HUES48 (cell line): Measurements from ENCODE around the gene TWF1.

ENCODE experiments used
- H3K27ac ChIP-seq: one replicate; pipeline ENCODE4 v1.7.0; 2013; ENCODE audit warnings: low read depth, low read length, inconsistent platforms
- H3K27me3 ChIP-seq: 2 replicates; pipeline ENCODE4 v1.6.1; 2013; ENCODE audit warnings: mild to moderate bottlenecking, low read length; ENCODE audit not compliant: control insufficient read depth, insufficient read depth
- H3K36me3 ChIP-seq: 2 replicates; pipeline ENCODE4 v1.6.1; 2013; ENCODE audit warnings: low read length; ENCODE audit not compliant: control insufficient read depth, insufficient read depth
- H3K4me1 ChIP-seq: 2 replicates; pipeline ENCODE4 v1.6.1; 2013; ENCODE audit warnings: mild to moderate bottlenecking, low read length; ENCODE audit not compliant: control insufficient read depth, insufficient read depth
- H3K4me3 ChIP-seq: 2 replicates; pipeline ENCODE4 v1.5.1; 2013; ENCODE audit warnings: mild to moderate bottlenecking, low read depth, low read length
- H3K9ac ChIP-seq: 2 replicates; pipeline ENCODE4 v1.6.1; 2013; ENCODE audit warnings: mild to moderate bottlenecking, low read depth, low read length, moderate library complexity
- H3K9me3 ChIP-seq: 2 replicates; pipeline ENCODE4 v1.6.1; 2013; ENCODE audit warnings: low read length; ENCODE audit not compliant: control insufficient read depth, insufficient read depth

TWF1 gene

GRCh38 chr12:43805149-43805859, 813 bp downstream of the TWF1 start:
- Histone ChIP-seq H3K27me3 (no peaks in the 10 kb centered on the region), H3K27ac (peak overlapping the region; percentile 96), H3K9me3 (no peaks in the 10 kb centered on the region), H3K4me3 (peak overlapping the region; percentile 96), H3K36me3 (peaks cover 40% of the 10 kb centered on the region), H3K4me1 (peaks cover 11% of the 10 kb centered on the region; the same call in 1 of the 2 replicates), H3K9ac (peak overlapping the region; percentile 91)

- H3K27ac ChIP-seq = no peak overlapping the region
- H3K4me3 ChIP-seq = no peak overlapping the region
- no peaks in the 10 kb centered on the region for H3K4me1 ChIP-seq
- H3K9ac ChIP-seq = no peak overlapping the region
- H3K36me3 ChIP-seq = peaks cover 78% of the 10 kb centered on the region
- no peaks in the 10 kb centered on the region for H3K27me3 ChIP-seq
- no peaks in the 10 kb centered on the region for H3K9me3 ChIP-seq
Measured at GRCh38 chr12:43797561-43798217, 8.4 kb downstream of the TWF1 start.

- Histone ChIP-seq H3K36me3 (peaks cover 59% of the 10 kb centered on the region), H3K27ac (no peak overlapping the region), H3K27me3 (no peaks in the 10 kb centered on the region), H3K9me3 (no peaks in the 10 kb centered on the region), H3K4me3 (no peak overlapping the region), H3K9ac (no peak overlapping the region), H3K4me1 (no peaks in the 10 kb centered on the region)
Measured at GRCh38 chr12:43795716-43796280, 10.3 kb downstream of the TWF1 start.

GRCh38 chr12:43789941-43790340, 16.2 kb downstream of the TWF1 start:
- H3K27ac ChIP-seq = no peak overlapping the region
- no peaks in the 10 kb centered on the region for H3K4me1 ChIP-seq
- H3K36me3 ChIP-seq = peaks cover 2% of the 10 kb centered on the region; the same call in 1 of the 2 replicates
- H3K9ac ChIP-seq = no peak overlapping the region
- no peak overlapping the region for H3K4me3 ChIP-seq
- H3K27me3 ChIP-seq = no peaks in the 10 kb centered on the region
- no peaks in the 10 kb centered on the region for H3K9me3 ChIP-seq

GRCh38 chr12:43786899-43787693, 19.0 kb downstream of the TWF1 start:
- H3K4me3 ChIP-seq = no peak overlapping the region
- no peaks in the 10 kb centered on the region for H3K27me3 ChIP-seq
- H3K27ac ChIP-seq = no peak overlapping the region
- H3K9ac ChIP-seq = no peak overlapping the region
- H3K36me3 ChIP-seq = peaks cover 13% of the 10 kb centered on the region
- no peaks in the 10 kb centered on the region for H3K9me3 ChIP-seq
- H3K4me1 ChIP-seq = no peaks in the 10 kb centered on the region

GRCh38 chr12:43776498-43776897, 29.6 kb downstream of the TWF1 start:
- Histone ChIP-seq H3K27ac (no peak overlapping the region), H3K36me3 (peaks cover 9% of the 10 kb centered on the region; the same call in 1 of the 2 replicates), H3K4me3 (no peak overlapping the region), H3K9me3 (no peaks in the 10 kb centered on the region), H3K9ac (no peak overlapping the region), H3K4me1 (no peaks in the 10 kb centered on the region), H3K27me3 (no peaks in the 10 kb centered on the region)

GRCh38 chr12:43766291-43766690, 39.8 kb downstream of the TWF1 start:
- no peaks in the 10 kb centered on the region for H3K27me3 ChIP-seq
- H3K27ac ChIP-seq = no peak overlapping the region
- peaks cover 37% of the 10 kb centered on the region for H3K4me1 ChIP-seq
- H3K36me3 ChIP-seq = no peaks in the 10 kb centered on the region
- H3K9me3 ChIP-seq = no peaks in the 10 kb centered on the region
- no peak overlapping the region for H3K4me3 ChIP-seq
- H3K9ac ChIP-seq = no peak overlapping the region

GRCh38 chr12:43764528-43764927, 41.6 kb downstream of the TWF1 start:
- no peaks in the 10 kb centered on the region for H3K36me3 ChIP-seq
- H3K9me3 ChIP-seq = no peaks in the 10 kb centered on the region
- H3K9ac ChIP-seq = no peak overlapping the region
- peaks cover 37% of the 10 kb centered on the region for H3K4me1 ChIP-seq
- peak overlapping the region; percentile 48 for H3K27ac ChIP-seq
- no peak overlapping the region for H3K4me3 ChIP-seq
- H3K27me3 ChIP-seq = no peaks in the 10 kb centered on the region

- no peaks in the 10 kb centered on the region for H3K36me3 ChIP-seq
- peaks cover 37% of the 10 kb centered on the region for H3K4me1 ChIP-seq
- H3K4me3 ChIP-seq = no peak overlapping the region
- no peaks in the 10 kb centered on the region for H3K9me3 ChIP-seq
- H3K27ac ChIP-seq = no peak overlapping the region
- no peaks in the 10 kb centered on the region for H3K27me3 ChIP-seq
- no peak overlapping the region for H3K9ac ChIP-seq
Measured at GRCh38 chr12:43763769-43764168, 42.3 kb downstream of the TWF1 start.

- no peaks in the 10 kb centered on the region for H3K27me3 ChIP-seq
- no peaks in the 10 kb centered on the region for H3K9me3 ChIP-seq
- H3K4me3 ChIP-seq = no peak overlapping the region
- no peaks in the 10 kb centered on the region for H3K36me3 ChIP-seq
- peak overlapping the region; percentile 76 for H3K27ac ChIP-seq
- H3K4me1 ChIP-seq = peaks cover 43% of the 10 kb centered on the region
- 0 out of 2 replicates have a peak overlapping the region, but pooled peaks have one; percentile 22 for H3K9ac ChIP-seq
Measured at GRCh38 chr12:43762596-43762995, 43.5 kb downstream of the TWF1 start.
